Gastrocnemius medialis (tissue), 4 donors: ENCODE measurements around the gene PSMG4.

Experiments
- CTCF ChIP-seq, 5 experiments: fragments of 450-650 bp in 3 of 5; fragments of 200-600 bp in 2 of 5; sonication (generic) in 2 of 5; IDR thresholded peaks in 4 of 5; conservative IDR thresholded peaks in 1 of 5; 1 replicate in 4 of 5; 2 replicates in 1 of 5; pipeline ENCODE4 v1.5.1; 2016 to 2019; ENCODE audit warnings: antibody characterized with exemption in 5 of 5, mild to moderate bottlenecking in 3 of 5, moderate library complexity in 3 of 5
- POLR2A ChIP-seq, 2 donors: fragments of 450-650 bp; IDR thresholded peaks; one replicate each; pipeline ENCODE4 v1.6.1; 2017; ENCODE audit warnings: antibody characterized with exemption in 2 of 2, mild to moderate bottlenecking in 2 of 2, moderate library complexity in 2 of 2

- TF ChIP-seq CTCF (IDR thresholded peaks at IDR 0.05 in 4 of 5, conservative IDR thresholded peaks at IDR 0.05 in 1 of 5), result no peak
- no peak for TF ChIP-seq POLR2A (IDR thresholded peaks at IDR 0.05)
Observed at GRCh38 chr6:3244003-3244831, 14.5 kb upstream of the PSMG4 start.
